Prostate gland (tissue), 2 donors: ENCODE data around the gene CAT. TPM values are rescaled to one million over a fixed set of nuclear protein-coding genes. Genes with fewer than 3 reads are reported as not detected.

ENCODE experiments used
- DNase-seq: peaks from one replicate; pipeline ENCODE4 v3.0.0-alpha.2; 2019; ENCODE audit warnings: low spot score
- H3K27ac ChIP-seq, 2 donors: fragments of 200-600 bp; sonication (generic); 2 replicates each; pipeline ENCODE4 v1.5.1; 2017 to 2019
- H3K27me3 ChIP-seq: fragments of 200-600 bp; sonication (generic); replicated peaks from 2 replicates; pipeline ENCODE4 v1.5.1; 2019; ENCODE audit not compliant: insufficient read depth
- H3K36me3 ChIP-seq, 2 donors: fragments of 200-600 bp; sonication (generic); 1 replicate in 1 of 2; 2 replicates in 1 of 2; pipeline versions ENCODE4 v1.5.1 to v1.8.1; 2017 to 2019
- H3K4me1 ChIP-seq: fragments of 200-600 bp; sonication (generic); replicated peaks from 2 replicates; pipeline ENCODE4 v1.5.1; 2019
- H3K4me3 ChIP-seq, 2 donors: fragments of 200-600 bp; sonication (generic); 2 replicates each; pipeline ENCODE4 v1.5.1; 2017 to 2019
- H3K9me3 ChIP-seq: fragments of 200-600 bp; sonication (generic); 2 replicates; pipeline ENCODE4 v1.5.1; 2017
- CTCF ChIP-seq, 4 experiments: fragments of 200-600 bp in 2 of 4; fragments of 450-650 bp in 2 of 4; sonication (generic) in 2 of 4; IDR thresholded peaks; 1 replicate in 3 of 4; 2 replicates in 1 of 4; pipeline ENCODE4 v1.5.1; 2016 to 2019; ENCODE audit warnings: antibody characterized with exemption in 4 of 4, mild to moderate bottlenecking in 2 of 4, moderate library complexity in 2 of 4
- POLR2A ChIP-seq: fragments of 450-650 bp; IDR thresholded peaks from one replicate; pipeline ENCODE4 v1.6.1; 2016; ENCODE audit warnings: antibody characterized with exemption, mild to moderate bottlenecking
- POLR2AphosphoS5 ChIP-seq: sonication (generic); formaldehyde crosslinking; IDR thresholded peaks from one replicate; pipeline ENCODE4 v1.6.1; 2017; ENCODE audit warnings: antibody characterized with exemption
- WGBS: methylation state at CpG from one replicate; pipeline ENCODE4 v1.1.5; 2018; 5-methylcytosine and 5-hydroxymethylcytosine counted together
- intact Hi-C: fragments of 100-400 bp; cut with DNase I; formaldehyde crosslinking; loops from one replicate; pipeline ENCODE4 v1.14.2; 2022
- total RNA-seq, 2 donors: library from RNA; depleted of rRNA; stranded (reverse); fragments of >200 nt; gene quantifications; one replicate each; pipeline ENCODE4 v1.1.0, GENCODE V29; 2016

Gene CAT
- total RNA-seq, 2 donors from 2014 or later = 67.3 to 167 TPM

GRCh38 chr11:34415538-34415937 lies 23.2 kb upstream of the CAT start:
- no peak overlapping the region for H3K27ac ChIP-seq
- WGBS = 61% methylated on average over 4 of the region's 4 CpGs
- TF ChIP-seq POLR2A = no peak
- TF ChIP-seq POLR2AphosphoS5 = no peak
- no peak for TF ChIP-seq CTCF (IDR thresholded peaks at IDR 0.05)
- H3K27me3 ChIP-seq = no peaks in the 10 kb centered on the region
- no peak for DNase-seq
- H3K9me3 ChIP-seq = no peaks in the 10 kb centered on the region
- no peak overlapping the region for H3K4me3 ChIP-seq
- intact Hi-C loops = no loop called here
- no peaks in the 10 kb centered on the region for H3K36me3 ChIP-seq
- no peaks in the 10 kb centered on the region for H3K4me1 ChIP-seq

- H3K4me1 ChIP-seq = no peaks in the 10 kb centered on the region
- no peak for TF ChIP-seq CTCF (IDR thresholded peaks at IDR 0.05)
- TF ChIP-seq POLR2AphosphoS5 = no peak
- no peak for TF ChIP-seq POLR2A
- no peak overlapping the region for H3K27ac ChIP-seq
- H3K4me3 ChIP-seq = no peak overlapping the region
- intact Hi-C loops = no loop called here
- H3K36me3 ChIP-seq = no peaks in the 10 kb centered on the region
- no peaks in the 10 kb centered on the region for H3K9me3 ChIP-seq
- WGBS = 89% methylated on average over 1 of the region's 1 CpG
- no peaks in the 10 kb centered on the region for H3K27me3 ChIP-seq
- DNase-seq = no peak
Observed at GRCh38 chr11:34416088-34416487, 22.6 kb upstream of the CAT start.

- Histone ChIP-seq H3K4me1 (no peaks in the 10 kb centered on the region), H3K4me3 (no peak overlapping the region), H3K9me3 (no peaks in the 10 kb centered on the region), H3K27me3 (no peaks in the 10 kb centered on the region), H3K36me3 (no peaks in the 10 kb centered on the region), H3K27ac (no peak overlapping the region)
- intact Hi-C loops = no loop called here
- no peak for DNase-seq
- TF ChIP-seq POLR2AphosphoS5 (no peak), CTCF (IDR thresholded peaks at IDR 0.05) (no peak)
- WGBS = 42% methylated on average over 3 of the region's 3 CpGs
Observed at GRCh38 chr11:34416766-34417165, 22.0 kb upstream of the CAT start.

- TF ChIP-seq POLR2A = no peak
- TF ChIP-seq POLR2AphosphoS5 = no peak
- TF ChIP-seq CTCF (IDR thresholded peaks at IDR 0.05) = no peak
- WGBS = 34% methylated on average over 1 of the region's 1 CpG
- no peaks in the 10 kb centered on the region for H3K9me3 ChIP-seq
Observed at GRCh38 chr11:34417202-34417601, 21.5 kb upstream of the CAT start.

GRCh38 chr11:34419158-34419557 lies 19.6 kb upstream of the CAT start:
- 68% methylated on average over 2 of the region's 2 CpGs for WGBS
- Histone ChIP-seq H3K27me3 (no peaks in the 10 kb centered on the region), H3K27ac (no peak overlapping the region), H3K36me3 (no peaks in the 10 kb centered on the region), H3K4me1 (peaks cover 6% of the 10 kb centered on the region), H3K4me3 (no peak overlapping the region), H3K9me3 (no peaks in the 10 kb centered on the region)
- no peak for TF ChIP-seq POLR2A
- TF ChIP-seq POLR2AphosphoS5 = no peak
- intact Hi-C loops = no loop called here
- no peak for DNase-seq

More at GRCh38 chr11:34417202-34417601, 21.5 kb upstream of the CAT start:
- peaks cover 3% of the 10 kb centered on the region for H3K4me1 ChIP-seq
- H3K4me3 ChIP-seq = no peak overlapping the region
- no peaks in the 10 kb centered on the region for H3K27me3 ChIP-seq
- no peak for DNase-seq
- H3K27ac ChIP-seq = no peak overlapping the region
- intact Hi-C loops = no loop called here
- no peaks in the 10 kb centered on the region for H3K36me3 ChIP-seq
